ENCODE data around the gene DLG1. TPM values are rescaled to one million over a fixed set of nuclear protein-coding genes. Genes with fewer than 3 reads are reported as not detected.
"Not testable (repeated sequence)": the region's sequence is repeated elsewhere in the genome, so short reads cannot be mapped to it uniquely, and the experiment has no call there.

DLG1 gene
- total and polyA plus RNA-seq, 2 experiments from 2014 or later: 27.6 to 98.0 TPM

DNA sequence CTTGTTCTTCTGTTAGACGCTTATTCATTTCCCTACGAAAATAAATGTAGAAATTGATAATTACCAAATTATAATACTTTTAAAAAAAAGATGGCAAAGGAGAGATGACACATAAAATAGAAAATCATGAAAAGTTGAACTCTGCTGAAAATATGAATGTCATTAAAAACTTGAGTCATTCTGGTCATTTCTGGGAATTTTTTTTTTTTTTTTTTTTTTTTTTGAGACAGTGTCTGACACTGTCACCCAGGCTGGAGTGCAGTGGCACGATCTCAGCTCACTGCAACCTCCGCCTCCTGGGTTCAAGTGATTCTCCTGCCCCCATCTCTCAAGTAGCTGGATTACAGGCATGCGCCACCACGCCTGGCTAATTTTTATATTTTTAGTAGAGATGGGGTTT, 246.8 kb downstream of the DLG1 start:
- not testable (repeated sequence) for H3K4me1 Mint-ChIP-seq; H3K4me1 ChIP-seq (ENCODE audit: insufficient read depth); H3K36me3 ChIP-seq (ENCODE audit: insufficient read depth); H3K27ac ChIP-seq (ENCODE audit: low read depth); H3K79me2 ChIP-seq (replicated peaks; ENCODE audit: insufficient read depth); ATAC-seq; H3F3A ChIP-seq (replicated peaks; ENCODE audit: low read depth); H3K9me2 ChIP-seq (ENCODE audit: insufficient read depth); H3K4me2 ChIP-seq; H3K27me3 ChIP-seq (ENCODE audit: insufficient read depth); H3K4me3 Mint-ChIP-seq; H3K27ac Mint-ChIP-seq; H3K27me3 Mint-ChIP-seq (ENCODE audit: insufficient read depth, low read depth, poor library complexity); H2AFZ ChIP-seq; DNase-seq (ENCODE audit: low spot score); H3K4me3 ChIP-seq; H4K20me1 ChIP-seq (replicated peaks; ENCODE audit: insufficient read depth); H3K9me3 Mint-ChIP-seq
- H3K36me3 Mint-ChIP-seq (ENCODE audit: low read depth): peaks cover 25% of the 10 kb centered on the region; the same call in 2 of the 3 replicates

DNA sequence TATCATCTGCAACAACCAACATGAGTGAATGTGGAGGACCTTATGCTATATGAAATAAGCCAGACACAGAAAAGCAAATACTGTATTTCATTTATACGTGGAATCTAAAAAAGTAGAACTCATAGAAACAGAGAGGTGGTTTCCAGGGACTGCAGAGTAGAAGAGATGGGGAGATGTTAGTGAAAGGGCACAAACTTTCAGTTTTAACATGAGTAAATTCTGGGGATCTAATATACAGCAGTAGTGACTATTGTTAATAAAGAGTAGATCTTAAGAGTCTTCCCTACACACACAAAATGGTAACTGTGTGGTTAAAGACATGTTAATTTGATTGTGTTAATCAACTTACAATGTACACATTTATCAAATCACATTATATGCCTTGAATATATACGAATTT, 247.9 kb downstream of the DLG1 start:
- H3K27me3 Mint-ChIP-seq (ENCODE audit: insufficient read depth, low read depth, poor library complexity): no peaks in the 10 kb centered on the region
- H3K27ac Mint-ChIP-seq: no peak overlapping the region
- Histone ChIP-seq H4K20me1 (replicated peaks; ENCODE audit: insufficient read depth) (no peaks in the 10 kb centered on the region), H3K79me2 (replicated peaks; ENCODE audit: insufficient read depth) (no peaks in the 10 kb centered on the region), H3K27ac (ENCODE audit: low read depth) (no peak overlapping the region), H2AFZ (no peak overlapping the region), H3K4me1 (ENCODE audit: insufficient read depth) (no peaks in the 10 kb centered on the region), H3K4me2 (no peak overlapping the region), H3F3A (replicated peaks; ENCODE audit: low read depth) (no peaks in the 10 kb centered on the region), H3K36me3 (ENCODE audit: insufficient read depth) (0 out of 2 replicates have a peak, but pooled peaks cover 8% of the 10 kb centered on the region), H3K4me3 (no peak overlapping the region), H3K27me3 (ENCODE audit: insufficient read depth) (no peaks in the 10 kb centered on the region), H3K9me2 (ENCODE audit: insufficient read depth) (no peaks in the 10 kb centered on the region)
- DNase-seq (ENCODE audit: low spot score): no peak
- ATAC-seq: no peak
- TF ChIP-seq CTCF (conservative IDR thresholded peaks at IDR 0.05; ENCODE audit: low read depth in 2 of 2): no peak
- TF ChIP-seq JUNB (IDR thresholded peaks at IDR 0.05; ENCODE audit: unreplicated experiment): no peak
- TF ChIP-seq, protein P1, sequence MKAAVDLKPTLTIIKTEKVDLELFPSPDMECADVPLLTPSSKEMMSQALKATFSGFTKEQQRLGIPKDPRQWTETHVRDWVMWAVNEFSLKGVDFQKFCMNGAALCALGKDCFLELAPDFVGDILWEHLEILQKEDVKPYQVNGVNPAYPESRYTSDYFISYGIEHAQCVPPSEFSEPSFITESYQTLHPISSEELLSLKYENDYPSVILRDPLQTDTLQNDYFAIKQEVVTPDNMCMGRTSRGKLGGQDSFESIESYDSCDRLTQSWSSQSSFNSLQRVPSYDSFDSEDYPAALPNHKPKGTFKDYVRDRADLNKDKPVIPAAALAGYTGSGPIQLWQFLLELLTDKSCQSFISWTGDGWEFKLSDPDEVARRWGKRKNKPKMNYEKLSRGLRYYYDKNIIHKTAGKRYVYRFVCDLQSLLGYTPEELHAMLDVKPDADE (IDR thresholded peaks at IDR 0.05): no peak
- no peak for TF ChIP-seq ZNF114 (CRISPR knock-in tag; IDR thresholded peaks at IDR 0.05)
- H3K36me3 Mint-ChIP-seq (ENCODE audit: low read depth): peaks cover 35% of the 10 kb centered on the region; the same call in 2 of the 3 replicates
- H3K4me3 Mint-ChIP-seq: no peak overlapping the region
- H3K9me3 Mint-ChIP-seq: no peaks in the 10 kb centered on the region
- no peaks in the 10 kb centered on the region for H3K4me1 Mint-ChIP-seq

- Histone ChIP-seq H3K4me1 (ENCODE audit: insufficient read depth) (no peaks in the 10 kb centered on the region), H3K27me3 (ENCODE audit: insufficient read depth) (no peaks in the 10 kb centered on the region), H3F3A (replicated peaks; ENCODE audit: low read depth) (0 out of 2 replicates have a peak, but pooled peaks cover 4% of the 10 kb centered on the region), H4K20me1 (replicated peaks; ENCODE audit: insufficient read depth) (no peaks in the 10 kb centered on the region), H3K27ac (ENCODE audit: low read depth) (no peak overlapping the region), H3K36me3 (ENCODE audit: insufficient read depth) (no peaks in the 10 kb centered on the region), H2AFZ (no peak overlapping the region), H3K79me2 (replicated peaks; ENCODE audit: insufficient read depth) (no peaks in the 10 kb centered on the region), H3K4me3 (no peak overlapping the region), H3K4me2 (no peak overlapping the region), H3K9me2 (ENCODE audit: insufficient read depth) (no peaks in the 10 kb centered on the region)
- DNase-seq (ENCODE audit: low spot score) (no peak), ATAC-seq (no peak)
- no peaks in the 10 kb centered on the region for H3K27me3 Mint-ChIP-seq (ENCODE audit: insufficient read depth, low read depth, poor library complexity)
- H3K4me3 Mint-ChIP-seq: no peak overlapping the region
- no peaks in the 10 kb centered on the region for H3K4me1 Mint-ChIP-seq
- peaks cover 10% of the 10 kb centered on the region; the same call in 2 of the 3 replicates for H3K36me3 Mint-ChIP-seq (ENCODE audit: low read depth)
- no peaks in the 10 kb centered on the region for H3K9me3 Mint-ChIP-seq
- no peak overlapping the region for H3K27ac Mint-ChIP-seq
- TF ChIP-seq CREB1 (CRISPR knock-in tag; IDR thresholded peaks at IDR 0.05; ENCODE audit: low read depth) (no peak), ZNF331 (CRISPR knock-in tag; IDR thresholded peaks at IDR 0.05; ENCODE audit: low read depth) (no peak), ZNF114 (CRISPR knock-in tag; IDR thresholded peaks at IDR 0.05) (no peak), POLR2AphosphoS5 (IDR thresholded peaks at IDR 0.05; ENCODE audit: low read depth) (no peak), CTCF (conservative IDR thresholded peaks at IDR 0.05; ENCODE audit: low read depth in 2 of 2) (no peak), JUNB (IDR thresholded peaks at IDR 0.05; ENCODE audit: unreplicated experiment) (no peak)
Observed at GRCh38 chr3:197042539-197042938, 255.9 kb downstream of the DLG1 start.
